IPS DF 6.9 (cell line): Measurements from ENCODE around the gene CASTOR2.
"Not testable (repeated sequence)": the region's sequence is repeated elsewhere in the genome, so short reads cannot be mapped to it uniquely, and the experiment has no call there.

Experiments used
- DNase-seq: peaks from one replicate; pipeline ENCODE4 v3.0.0-alpha.2; 2013; ENCODE audit warnings: low read depth, low spot score
- H3K27ac ChIP-seq: one replicate; pipeline ENCODE4 v1.5.1; 2013; ENCODE audit warnings: low read length, control low read depth
- H3K27me3 ChIP-seq: 2 replicates; pipeline ENCODE4 v1.6.1; 2013; ENCODE audit warnings: mild to moderate bottlenecking, low read length; ENCODE audit not compliant: control insufficient read depth, insufficient read depth
- H3K36me3 ChIP-seq: 2 replicates; pipeline ENCODE4 v1.6.1; 2013; ENCODE audit warnings: low read length; ENCODE audit not compliant: control insufficient read depth, insufficient read depth
- H3K4me1 ChIP-seq: 2 replicates; pipeline ENCODE4 v1.6.1; 2013; ENCODE audit warnings: low read length; ENCODE audit not compliant: control insufficient read depth, insufficient read depth
- H3K4me3 ChIP-seq: 2 replicates; pipeline ENCODE4 v1.5.1; 2013; ENCODE audit warnings: mild to moderate bottlenecking, low read length
- H3K9me3 ChIP-seq: 2 replicates; pipeline ENCODE4 v1.6.1; 2013; ENCODE audit warnings: low read length, inconsistent platforms; ENCODE audit not compliant: control insufficient read depth, insufficient read depth
- WGBS: extraction: QIAGEN DNeasy Blood & Tissue Kit; methylation state at CpG from one replicate; pipeline ENCODE4 v1.1.7; 2013; ENCODE audit warnings: mixed read lengths, missing lambda C conversion rate; ENCODE audit not compliant: insufficient read length, insufficient coverage; 5-methylcytosine and 5-hydroxymethylcytosine counted together

CASTOR2 gene

DNA sequence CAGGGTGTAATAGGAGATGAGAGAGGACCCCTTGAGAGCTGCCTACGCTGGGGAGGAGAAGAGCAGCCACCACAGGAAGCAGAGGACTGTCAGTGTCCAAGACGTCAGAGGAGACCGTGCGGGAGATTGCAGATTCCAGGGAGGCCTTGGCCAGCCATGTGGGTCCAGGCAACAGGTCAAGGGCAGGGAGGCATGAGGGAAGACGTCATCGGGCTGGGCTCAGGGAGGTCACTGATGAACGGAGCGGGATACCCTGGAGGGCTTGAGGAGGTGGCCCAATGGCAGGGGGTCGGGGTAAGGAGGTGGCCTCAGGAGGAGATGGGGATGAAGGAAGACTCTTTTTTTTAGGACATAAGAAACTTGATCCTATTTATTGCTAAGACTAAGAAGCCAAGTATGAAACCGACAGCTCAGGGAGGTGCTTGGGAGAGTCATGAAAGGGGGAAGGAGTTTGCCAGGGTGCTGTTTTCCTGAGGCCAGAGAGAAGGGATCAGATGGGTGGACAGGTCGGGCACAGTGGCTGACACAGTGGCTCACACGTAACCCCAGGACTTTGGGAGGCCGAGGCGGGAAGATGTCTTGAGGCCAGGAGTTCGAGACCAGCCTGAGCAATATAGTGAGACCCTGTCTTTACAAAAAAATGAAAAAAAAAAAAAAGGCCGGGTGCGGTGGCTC is 30.5 kb downstream of the CASTOR2 start:
- H3K9me3 ChIP-seq, DNase-seq, H3K36me3 ChIP-seq, H3K27ac ChIP-seq, H3K4me1 ChIP-seq, H3K27me3 ChIP-seq, H3K4me3 ChIP-seq: not testable (repeated sequence)
- no CpG with 5 or more reads among the region's 17 CpGs for WGBS

DNA sequence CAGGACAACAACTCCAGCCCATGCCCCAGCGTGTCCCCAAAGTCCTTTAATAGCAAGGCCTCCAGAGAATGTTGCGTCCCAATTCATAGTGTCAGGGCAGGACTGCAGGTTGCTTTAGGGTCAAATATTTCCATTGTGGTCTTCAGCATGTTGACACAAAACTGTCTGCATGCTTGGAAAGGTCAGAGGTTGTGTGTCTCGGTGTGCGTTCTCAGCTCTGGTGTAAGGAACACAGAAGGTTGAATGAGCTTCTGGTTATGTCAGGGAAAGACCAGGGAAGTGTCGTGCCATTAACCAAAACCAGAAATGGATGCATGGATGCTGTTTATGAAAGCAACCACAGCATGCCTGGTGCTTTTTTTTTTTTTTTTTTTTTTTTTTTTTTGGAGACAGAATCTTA is 31.9 kb downstream of the CASTOR2 start:
- not testable (repeated sequence) for H3K4me1 ChIP-seq, H3K27me3 ChIP-seq, DNase-seq, H3K36me3 ChIP-seq, H3K4me3 ChIP-seq, H3K9me3 ChIP-seq, H3K27ac ChIP-seq
- WGBS: no CpG with 5 or more reads among the region's 5 CpGs

DNA sequence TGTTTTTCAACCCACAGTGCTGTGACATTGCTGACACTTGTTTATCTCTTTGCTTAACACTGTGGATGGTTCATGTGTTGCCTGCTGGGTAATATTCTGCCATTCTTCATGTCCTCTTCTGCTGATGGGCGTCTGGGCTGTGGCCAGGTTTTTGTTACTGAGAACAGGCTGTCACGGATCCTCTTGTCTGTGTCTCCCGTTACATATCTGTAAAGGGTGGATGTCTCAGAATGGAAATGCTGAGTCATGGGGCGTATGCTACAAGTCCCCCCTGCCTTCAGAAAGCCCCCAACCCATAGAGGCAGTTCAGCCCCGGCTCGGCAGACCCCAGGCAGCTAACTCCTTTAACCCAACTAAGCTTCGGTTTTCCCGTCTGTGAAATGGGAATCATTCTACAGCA is 33.3 kb downstream of the CASTOR2 start:
- not testable (repeated sequence) for H3K36me3 ChIP-seq, H3K9me3 ChIP-seq, DNase-seq, H3K4me3 ChIP-seq, H3K27ac ChIP-seq, H3K4me1 ChIP-seq, H3K27me3 ChIP-seq
- no CpG with 5 or more reads among the region's 8 CpGs for WGBS

DNA sequence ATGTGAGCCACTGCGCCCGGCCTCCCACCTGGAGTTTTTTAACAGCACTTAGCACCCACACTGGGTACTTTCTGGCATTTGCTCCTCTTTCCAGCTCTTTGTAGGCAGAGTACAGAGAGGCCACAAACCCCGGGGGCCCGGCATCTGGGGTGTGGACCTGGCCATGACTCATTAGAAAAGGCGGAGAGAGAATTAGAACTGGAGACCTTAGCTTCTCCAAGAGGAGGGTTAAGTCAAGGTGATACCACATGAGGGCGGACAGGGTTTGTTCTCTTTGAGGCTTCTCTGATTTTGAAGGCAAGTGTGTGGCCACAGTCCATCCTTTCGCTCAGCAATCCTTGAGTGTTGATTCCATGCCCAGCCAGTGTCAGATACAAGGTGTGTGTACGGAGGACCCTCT is 36.9 kb downstream of the CASTOR2 start:
- not testable (repeated sequence) for H3K36me3 ChIP-seq, H3K4me3 ChIP-seq, H3K9me3 ChIP-seq, H3K4me1 ChIP-seq, DNase-seq, H3K27ac ChIP-seq, H3K27me3 ChIP-seq
- WGBS: no CpG with 5 or more reads among the region's 8 CpGs

DNA sequence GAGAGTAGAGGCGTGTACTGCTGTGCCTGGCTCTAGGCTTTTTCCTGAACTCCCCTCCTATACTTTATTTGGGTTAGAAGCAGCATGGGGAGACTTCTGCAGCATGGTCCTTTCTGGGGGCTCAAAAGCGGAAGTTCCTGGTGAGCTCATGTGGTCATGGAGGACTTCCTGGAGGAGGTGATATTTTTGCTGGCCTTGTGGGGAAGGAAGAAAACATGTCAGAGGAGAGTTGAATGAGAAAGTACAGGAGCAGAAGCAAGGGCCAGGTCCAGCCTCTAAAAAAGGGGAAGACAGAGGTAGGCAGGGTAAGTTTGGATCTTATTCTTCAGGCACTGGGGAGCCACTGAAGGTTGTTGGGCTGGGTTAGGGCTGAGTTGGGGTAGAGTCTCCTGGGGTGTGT is 45.5 kb downstream of the CASTOR2 start:
- H3K4me3 ChIP-seq: no peak overlapping the region
- H3K36me3 ChIP-seq: no peaks in the 10 kb centered on the region
- no peak for DNase-seq
- H3K4me1 ChIP-seq: no peaks in the 10 kb centered on the region
- no peaks in the 10 kb centered on the region for H3K9me3 ChIP-seq
- WGBS: no CpG with 5 or more reads among the region's 2 CpGs
- H3K27ac ChIP-seq: no peak overlapping the region
- H3K27me3 ChIP-seq: no peaks in the 10 kb centered on the region

DNA sequence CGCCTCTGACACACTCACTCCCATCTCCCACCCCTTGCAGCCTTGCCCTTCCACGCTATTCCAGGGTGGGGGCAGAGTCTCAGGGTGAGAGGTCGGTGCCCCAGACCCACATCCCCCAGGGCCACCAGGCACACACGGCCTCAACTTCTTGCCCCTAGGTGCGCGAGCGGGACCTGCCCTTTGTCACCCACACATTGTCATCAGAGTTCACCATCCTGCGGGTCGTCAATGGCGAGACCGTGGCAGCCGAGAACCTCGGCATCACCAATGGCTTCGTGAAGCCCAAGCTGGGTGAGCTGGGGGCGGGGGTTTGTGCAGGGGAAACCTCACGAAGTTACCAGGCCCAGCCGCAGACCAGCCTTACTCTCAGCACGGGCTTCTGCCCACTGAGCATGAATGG is 53.3 kb downstream of the CASTOR2 start:
- Histone ChIP-seq H3K4me1 (no peaks in the 10 kb centered on the region), H3K9me3 (no peaks in the 10 kb centered on the region), H3K4me3 (no peak overlapping the region), H3K27me3 (no peaks in the 10 kb centered on the region), H3K36me3 (peaks cover 9% of the 10 kb centered on the region; the same call in 1 of the 2 replicates), H3K27ac (no peak overlapping the region)
- WGBS: no CpG with 5 or more reads among the region's 18 CpGs
- no peak for DNase-seq

DNA sequence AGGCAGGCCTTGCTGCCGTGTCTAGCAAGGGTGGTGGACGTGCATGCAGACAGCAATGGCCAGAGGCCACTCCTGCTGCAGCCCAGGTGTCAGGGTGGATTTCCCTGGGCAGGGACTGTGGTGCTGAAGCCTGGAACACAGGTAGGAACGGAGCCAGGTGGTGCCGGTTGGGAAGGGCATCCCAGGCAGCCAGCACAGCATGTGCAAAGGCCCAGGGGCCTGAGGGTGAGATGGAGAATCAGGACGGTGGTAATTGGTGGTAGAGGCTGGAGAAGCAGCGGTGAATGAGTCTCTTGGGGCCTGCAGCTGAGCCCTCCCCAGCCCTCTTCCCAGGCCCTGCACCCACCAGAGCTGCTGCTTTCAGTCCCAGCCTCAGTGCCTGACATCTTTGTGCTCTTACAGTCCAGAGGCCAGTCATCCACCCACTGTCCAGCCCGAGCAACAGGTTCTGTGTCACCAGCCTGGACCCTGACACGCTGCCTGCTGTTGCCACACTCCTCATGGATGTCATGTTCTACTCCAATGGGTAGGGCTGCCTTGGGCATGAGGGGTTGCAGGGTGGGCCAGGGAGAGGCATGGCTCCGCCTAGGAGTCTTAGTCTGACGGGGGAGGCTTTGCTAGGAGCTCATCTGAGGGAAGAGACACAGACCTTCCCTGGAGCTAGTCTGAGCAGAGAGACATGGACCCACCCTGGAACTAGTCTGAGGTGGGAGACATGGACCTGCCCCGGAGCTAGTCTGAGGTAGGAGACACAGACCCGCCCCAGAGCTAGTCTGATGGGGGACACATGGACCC is 54.3 kb downstream of the CASTOR2 start:
- peaks cover 9% of the 10 kb centered on the region; the same call in 1 of the 2 replicates for H3K36me3 ChIP-seq
- WGBS: no CpG with 5 or more reads among the region's 12 CpGs
- no peaks in the 10 kb centered on the region for H3K27me3 ChIP-seq
- H3K4me1 ChIP-seq: no peaks in the 10 kb centered on the region
- H3K4me3 ChIP-seq: no peak overlapping the region
- no peak for DNase-seq
- no peak overlapping the region for H3K27ac ChIP-seq
- H3K9me3 ChIP-seq: no peaks in the 10 kb centered on the region

DNA sequence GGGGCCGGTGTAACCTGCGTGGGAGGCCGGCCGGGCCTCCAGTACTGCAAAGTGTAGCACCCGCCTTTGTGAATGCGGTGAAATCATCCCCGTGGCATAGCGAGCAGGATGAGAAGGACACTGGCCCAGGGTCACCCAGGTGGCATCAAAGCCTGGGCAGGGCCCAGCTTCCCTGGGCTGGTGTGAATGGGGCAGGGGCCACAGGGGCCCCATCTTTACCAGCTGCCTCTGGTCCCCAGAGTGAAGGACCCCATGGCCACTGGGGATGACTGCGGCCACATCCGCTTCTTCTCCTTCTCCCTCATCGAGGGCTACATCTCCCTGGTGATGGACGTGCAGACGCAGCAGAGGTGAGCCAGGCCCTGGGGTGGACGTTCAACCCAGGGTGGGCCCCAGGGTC is 55.3 kb downstream of the CASTOR2 start:
- no CpG with 5 or more reads among the region's 14 CpGs for WGBS
- Histone ChIP-seq H3K27ac (no peak overlapping the region), H3K27me3 (no peaks in the 10 kb centered on the region), H3K4me3 (no peak overlapping the region), H3K36me3 (peaks cover 9% of the 10 kb centered on the region; the same call in 1 of the 2 replicates), H3K4me1 (no peaks in the 10 kb centered on the region), H3K9me3 (no peaks in the 10 kb centered on the region)
- DNase-seq: no peak

DNA sequence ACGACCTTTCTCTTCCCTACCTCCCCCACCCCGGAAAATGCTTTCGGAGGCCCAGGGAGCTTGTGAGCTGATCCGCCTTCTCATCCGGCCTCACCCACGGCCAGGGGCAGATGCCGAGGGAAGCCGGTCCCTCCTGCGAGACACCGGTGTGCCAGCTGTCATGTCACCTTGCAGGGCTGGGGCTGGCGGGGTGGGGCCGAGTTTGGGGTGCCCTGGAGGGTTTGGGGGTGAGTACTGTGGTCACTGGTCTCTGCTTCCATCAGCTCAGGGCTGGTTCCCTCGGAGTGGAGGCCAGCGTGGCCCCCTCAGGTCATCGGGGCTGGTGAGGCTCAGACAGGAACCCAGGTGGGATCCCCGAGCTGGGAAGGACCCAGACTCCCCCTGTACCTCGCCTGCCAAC is 60.4 kb downstream of the CASTOR2 start:
- Histone ChIP-seq H3K4me3 (no peak overlapping the region), H3K4me1 (no peaks in the 10 kb centered on the region), H3K27ac (no peak overlapping the region), H3K27me3 (no peaks in the 10 kb centered on the region), H3K9me3 (no peaks in the 10 kb centered on the region), H3K36me3 (peaks cover 2% of the 10 kb centered on the region; the same call in 1 of the 2 replicates)
- DNase-seq: no peak
- WGBS: no CpG with 5 or more reads among the region's 17 CpGs

DNA sequence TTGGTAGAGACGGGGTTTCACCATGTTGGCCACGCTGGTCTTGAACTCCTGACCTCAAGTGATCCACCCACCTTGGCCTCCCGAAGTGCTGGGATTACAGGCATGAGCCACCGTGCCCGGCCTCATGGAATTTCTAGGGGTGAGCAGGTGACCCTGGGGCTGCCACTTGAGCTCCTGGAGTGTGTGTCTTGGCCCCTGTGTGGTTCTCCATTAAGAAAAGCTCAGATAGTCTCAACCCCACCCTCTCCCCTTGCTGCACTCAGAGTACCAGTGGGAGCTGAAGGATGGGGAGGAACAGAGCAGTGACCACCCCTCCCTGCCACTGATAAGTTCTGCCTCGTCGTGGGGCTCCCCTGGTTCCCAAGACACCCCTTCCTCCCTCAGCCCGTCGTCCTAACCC is 63.8 kb downstream of the CASTOR2 start:
- WGBS: no CpG with 5 or more reads among the region's 9 CpGs
- no peaks in the 10 kb centered on the region for H3K9me3 ChIP-seq
- no peak overlapping the region for H3K4me3 ChIP-seq
- H3K4me1 ChIP-seq: no peaks in the 10 kb centered on the region
- H3K27ac ChIP-seq: no peak overlapping the region
- no peaks in the 10 kb centered on the region for H3K27me3 ChIP-seq
- H3K36me3 ChIP-seq: no peaks in the 10 kb centered on the region
- no peak for DNase-seq

DNA sequence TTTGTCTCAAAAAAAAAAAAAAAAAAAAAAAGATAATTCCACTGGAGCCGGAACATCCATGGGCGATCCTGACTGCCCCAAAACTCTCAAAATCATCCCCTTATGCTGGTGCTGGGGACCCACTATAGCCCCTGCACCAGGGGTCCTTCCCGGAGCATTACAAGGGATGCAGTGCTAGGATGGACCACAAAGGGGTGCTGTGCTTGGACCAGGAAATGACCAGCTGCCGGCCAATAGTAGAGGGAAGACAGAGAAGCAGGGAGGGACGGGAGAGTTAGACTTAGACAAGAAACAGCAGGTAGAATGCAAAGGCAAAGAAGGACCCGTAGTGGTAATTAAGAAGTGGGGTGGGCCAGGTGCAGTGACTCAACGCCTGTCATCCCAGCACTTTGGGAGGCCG is 68.6 kb downstream of the CASTOR2 start:
- no peak overlapping the region for H3K4me3 ChIP-seq
- no CpG with 5 or more reads among the region's 8 CpGs for WGBS
- no peaks in the 10 kb centered on the region for H3K4me1 ChIP-seq
- H3K9me3 ChIP-seq: no peaks in the 10 kb centered on the region
- H3K36me3 ChIP-seq: no peaks in the 10 kb centered on the region
- peak; percentile 52 for DNase-seq
- no peaks in the 10 kb centered on the region for H3K27me3 ChIP-seq
- H3K27ac ChIP-seq: no peak overlapping the region
